GOT3 (cell line): ENCODE results near the gene TBXA2R.
A peak's percentile ranks its signal among the peaks of the same experiment; 100 is the strongest.

ENCODE experiments used
- DNase-seq: peaks from one replicate; lab custom pipeline; 2025; ENCODE audit warnings: mixed read lengths; lab: John Stamatoyannopoulos, UW

TBXA2R gene

GRCh38 chr19:3551792-3552095 is 54.9 kb downstream of the TBXA2R start:
- no peak for DNase-seq

GRCh38 chr19:3550947-3551791 is 55.5 kb downstream of the TBXA2R start:
- no peak for DNase-seq

- no peak for DNase-seq
These were observed 56.9 kb downstream of the TBXA2R start for GRCh38 chr19:3549816-3550215.

- DNase-seq, result no peak
These were observed 58.1 kb downstream of the TBXA2R start for GRCh38 chr19:3548606-3549005.

- DNase-seq, result no peak
These were observed 58.9 kb downstream of the TBXA2R start for GRCh38 chr19:3547767-3548282.

- DNase-seq, result no peak
These were observed 59.4 kb downstream of the TBXA2R start for GRCh38 chr19:3547301-3547731.

GRCh38 chr19:3546119-3546518 is 60.6 kb downstream of the TBXA2R start:
- DNase-seq, result no peak

GRCh38 chr19:3545669-3546034 is 61.0 kb downstream of the TBXA2R start:
- no peak for DNase-seq

- DNase-seq, result peak; percentile 17
These were observed 61.7 kb downstream of the TBXA2R start for GRCh38 chr19:3544742-3545668.
